Left ventricle myocardium inferior (tissue), 1 donor: ENCODE results near the gene FGD4. TPM values are rescaled to one million over a fixed set of nuclear protein-coding genes. Genes with fewer than 3 reads are reported as not detected.

Experiments used
- DNase-seq: peaks from one replicate; pipeline ENCODE4 v3.0.0-alpha.2; 2020
- H3K27ac ChIP-seq: fragments of 200-600 bp; replicated peaks from 2 replicates; pipeline ENCODE4 v1.8.0; 2021
- H3K27me3 ChIP-seq: fragments of 200-600 bp; 2 replicates; pipeline ENCODE4 v1.8.0; 2021; ENCODE audit warnings: low read depth
- H3K36me3 ChIP-seq: fragments of 200-600 bp; 2 replicates; pipeline ENCODE4 v1.8.0; 2021
- H3K4me1 ChIP-seq: fragments of 200-600 bp; 2 replicates; pipeline ENCODE4 v1.8.0; 2021
- H3K4me3 ChIP-seq: fragments of 200-600 bp; 2 replicates; pipeline ENCODE4 v1.8.0; 2021; ENCODE audit warnings: mild to moderate bottlenecking, moderate library complexity
- H3K9me3 ChIP-seq: fragments of 200-600 bp; replicated peaks from 2 replicates; pipeline ENCODE4 v1.8.0; 2021
- CTCF ChIP-seq: fragments of 200-600 bp; IDR thresholded peaks from 2 replicates; pipeline ENCODE4 v1.8.0; 2021; ENCODE audit warnings: antibody characterized with exemption, mild to moderate bottlenecking, borderline replicate concordance
- intact Hi-C: fragments of 100-400 bp; cut with micrococcal nuclease; formaldehyde crosslinking; loops from one replicate; pipeline ENCODE4 v1.11.0; 2022
- total RNA-seq: library from RNA; stranded (reverse); fragmentation: NEBNext Ultra II Directional; extraction: Animal tissue kit (Norgen Biotek cat#: 25700); gene quantifications from one replicate; pipeline ENCODE4 v1.2.1, GENCODE V29; 2021
- donor health status: DM: no; HTN: yes; CAD: no; lungs with severe emphysema.

FGD4 gene
- total RNA-seq, 1 donor from 2014 or later: 30.5 TPM

- no peak for TF ChIP-seq CTCF
- no peaks in the 10 kb centered on the region for H3K36me3 ChIP-seq
- H3K4me3 ChIP-seq: peak overlapping the region; percentile 9
- DNase-seq: no peak
- H3K27me3 ChIP-seq: no peaks in the 10 kb centered on the region
- peaks cover 75% of the 10 kb centered on the region for H3K4me1 ChIP-seq
- intact Hi-C loops: loop anchor here (10.0 kb wide), 1 partner anchor 81 kb away; no protein-coding TSS in a partner anchor
- no peaks in the 10 kb centered on the region for H3K9me3 ChIP-seq
- H3K27ac ChIP-seq: peak overlapping the region; percentile 79
These were observed 54.7 kb downstream of the FGD4 start for GRCh38 chr12:32454075-32454474.

GRCh38 chr12:32454866-32455265, 55.5 kb downstream of the FGD4 start:
- no peak for TF ChIP-seq CTCF
- Histone ChIP-seq H3K27ac (peak overlapping the region; percentile 79), H3K36me3 (no peaks in the 10 kb centered on the region), H3K27me3 (no peaks in the 10 kb centered on the region), H3K4me3 (no peak overlapping the region), H3K9me3 (no peaks in the 10 kb centered on the region), H3K4me1 (peaks cover 75% of the 10 kb centered on the region)
- intact Hi-C loops: loop anchor here (5.0 to 10.0 kb wide), 2 partner anchors 80 to 197 kb away; no protein-coding TSS in a partner anchor
- DNase-seq: no peak

GRCh38 chr12:32455607-32456071, 56.3 kb downstream of the FGD4 start:
- Histone ChIP-seq H3K27me3 (no peaks in the 10 kb centered on the region), H3K27ac (peak overlapping the region; percentile 79)

GRCh38 chr12:32457251-32458025, 58.1 kb downstream of the FGD4 start:
- H3K27me3 ChIP-seq: no peaks in the 10 kb centered on the region
- no peaks in the 10 kb centered on the region for H3K36me3 ChIP-seq
- peak overlapping the region; percentile 79 for H3K27ac ChIP-seq
- no peak overlapping the region for H3K4me3 ChIP-seq
- H3K9me3 ChIP-seq: no peaks in the 10 kb centered on the region
- no peak for DNase-seq
- intact Hi-C loops: loop anchor here (5.0 to 10.0 kb wide), 2 partner anchors 77 to 195 kb away; no protein-coding TSS in a partner anchor
- no peak for TF ChIP-seq CTCF
- peaks cover 58% of the 10 kb centered on the region for H3K4me1 ChIP-seq

More at GRCh38 chr12:32455607-32456071, 56.3 kb downstream of the FGD4 start:
- DNase-seq: no peak
- no peaks in the 10 kb centered on the region for H3K9me3 ChIP-seq
- peak; percentile 72 for TF ChIP-seq CTCF
- intact Hi-C loops: loop anchor here (5.0 to 10.0 kb wide), 2 partner anchors 79 to 197 kb away; no protein-coding TSS in a partner anchor
- H3K4me1 ChIP-seq: peaks cover 71% of the 10 kb centered on the region
- H3K36me3 ChIP-seq: no peaks in the 10 kb centered on the region
- peak overlapping the region; percentile 59 for H3K4me3 ChIP-seq

GRCh38 chr12:32460638-32461037, 61.3 kb downstream of the FGD4 start:
- Histone ChIP-seq H3K4me1 (peaks cover 42% of the 10 kb centered on the region), H3K27ac (no peak overlapping the region), H3K9me3 (no peaks in the 10 kb centered on the region), H3K36me3 (no peaks in the 10 kb centered on the region), H3K4me3 (no peak overlapping the region), H3K27me3 (no peaks in the 10 kb centered on the region)
- DNase-seq: no peak
- intact Hi-C loops: no loop called here
- no peak for TF ChIP-seq CTCF
